Prostate gland (tissue), 2 donors: ENCODE measurements around the gene LPCAT1.

Experiments used
- POLR2A ChIP-seq: fragments of 450-650 bp; IDR thresholded peaks from one replicate; pipeline ENCODE4 v1.6.1; 2016; ENCODE audit warnings: antibody characterized with exemption, mild to moderate bottlenecking
- TF ChIP-seq, protein P1 (sequence below), 4 experiments: fragments of 200-600 bp in 2 of 4; fragments of 450-650 bp in 2 of 4; sonication (generic) in 2 of 4; IDR thresholded peaks; 1 replicate in 3 of 4; 2 replicates in 1 of 4; pipeline ENCODE4 v1.5.1; 2016 to 2019; ENCODE audit warnings: antibody characterized with exemption in 4 of 4, mild to moderate bottlenecking in 2 of 4, moderate library complexity in 2 of 4

DNA sequence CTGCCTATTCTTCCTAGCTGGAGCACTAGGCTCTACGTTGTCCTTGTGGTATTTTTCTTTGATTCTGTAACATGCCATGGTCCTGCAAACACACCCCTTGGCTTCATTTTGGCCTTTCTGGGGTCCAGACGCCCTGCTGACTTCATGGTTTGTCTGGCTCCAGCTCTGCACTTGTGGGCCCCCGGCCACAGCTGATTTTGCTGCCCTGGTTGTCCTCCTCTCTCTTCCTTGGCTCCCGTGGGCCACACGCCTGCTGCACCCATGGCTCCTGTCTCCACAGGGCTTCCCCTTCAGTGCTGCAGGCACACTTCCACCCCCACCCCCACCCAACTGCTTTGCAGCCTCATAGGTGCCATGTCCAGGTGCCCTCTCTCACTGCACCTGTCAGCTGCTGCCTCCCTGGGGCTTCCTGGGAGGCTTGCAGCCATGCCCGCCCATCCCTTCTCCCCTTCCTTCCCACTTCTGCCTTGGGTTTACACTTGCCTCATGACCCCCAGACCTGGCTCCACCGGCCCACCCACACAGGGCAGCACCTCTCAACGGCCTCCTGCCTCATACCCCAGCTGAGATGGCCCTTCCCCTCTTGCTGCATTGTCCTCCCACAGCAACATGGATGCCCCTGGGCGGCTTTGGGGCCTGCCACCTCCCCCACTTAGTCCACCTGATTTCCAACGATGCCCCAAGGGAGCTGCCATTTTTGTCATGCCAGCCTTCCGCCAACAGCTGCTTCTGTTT is 104.1 kb downstream of the LPCAT1 start:
- no peak for TF ChIP-seq POLR2A
- TF ChIP-seq, protein P1, sequence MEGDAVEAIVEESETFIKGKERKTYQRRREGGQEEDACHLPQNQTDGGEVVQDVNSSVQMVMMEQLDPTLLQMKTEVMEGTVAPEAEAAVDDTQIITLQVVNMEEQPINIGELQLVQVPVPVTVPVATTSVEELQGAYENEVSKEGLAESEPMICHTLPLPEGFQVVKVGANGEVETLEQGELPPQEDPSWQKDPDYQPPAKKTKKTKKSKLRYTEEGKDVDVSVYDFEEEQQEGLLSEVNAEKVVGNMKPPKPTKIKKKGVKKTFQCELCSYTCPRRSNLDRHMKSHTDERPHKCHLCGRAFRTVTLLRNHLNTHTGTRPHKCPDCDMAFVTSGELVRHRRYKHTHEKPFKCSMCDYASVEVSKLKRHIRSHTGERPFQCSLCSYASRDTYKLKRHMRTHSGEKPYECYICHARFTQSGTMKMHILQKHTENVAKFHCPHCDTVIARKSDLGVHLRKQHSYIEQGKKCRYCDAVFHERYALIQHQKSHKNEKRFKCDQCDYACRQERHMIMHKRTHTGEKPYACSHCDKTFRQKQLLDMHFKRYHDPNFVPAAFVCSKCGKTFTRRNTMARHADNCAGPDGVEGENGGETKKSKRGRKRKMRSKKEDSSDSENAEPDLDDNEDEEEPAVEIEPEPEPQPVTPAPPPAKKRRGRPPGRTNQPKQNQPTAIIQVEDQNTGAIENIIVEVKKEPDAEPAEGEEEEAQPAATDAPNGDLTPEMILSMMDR (IDR thresholded peaks at IDR 0.05) = no peak
